ENCODE measurements around the gene ADAP1.

GRCh38 chr7:929311-929711, 25.2 kb downstream of the ADAP1 start:
- TF ChIP-seq CTCF (IDR thresholded peaks at IDR 0.05) = no peak
- no peak for TF ChIP-seq POLR2A (IDR thresholded peaks at IDR 0.05)
